Activated CD4-positive, alpha-beta T cell treated with anti-CD3 and anti-CD28 coated beads for 24 hours (primary cell): ENCODE results near the gene AUP1.
"Not testable (repeated sequence)": the region's sequence is repeated elsewhere in the genome, so short reads cannot be mapped to it uniquely, and the experiment has no call there.

Experiments used
- DNase-seq, 2 donors: peaks; one replicate each; pipeline ENCODE4 v3.0.0-alpha.2; 2020; ENCODE audit warnings: low read depth in 2 of 2

Gene AUP1

GRCh38 chr2:74529357-74530238 lies at the start of gene AUP1, which contains the start of gene HTRA2:
Gene AUP1, minus strand, starts transcription at chr2:74529706. Its CDS starts 77 bp downstream, at chr2:74529629.
Gene HTRA2, plus strand, starts transcription at chr2:74529933. Its CDS starts 74 bp downstream, at chr2:74530007.
- DNase-seq: peak; percentile 87 to 92

GRCh38 chr2:74578408-74578807 lies 48.9 kb upstream of the AUP1 start:
- no peak for DNase-seq

GRCh38 chr2:74577448-74577847 lies 47.9 kb upstream of the AUP1 start:
- no peak for DNase-seq

- no peak for DNase-seq
Measured at GRCh38 chr2:74576863-74577229, 47.3 kb upstream of the AUP1 start.

GRCh38 chr2:74576211-74576862 lies 46.8 kb upstream of the AUP1 start:
- DNase-seq: no peak

- no peak for DNase-seq
Measured at GRCh38 chr2:74575320-74575719, 45.8 kb upstream of the AUP1 start.

GRCh38 chr2:74573747-74574562 lies 44.4 kb upstream of the AUP1 start:
- DNase-seq: no peak

GRCh38 chr2:74572178-74572925 lies 42.8 kb upstream of the AUP1 start:
- no peak for DNase-seq

GRCh38 chr2:74571058-74571457 lies 41.6 kb upstream of the AUP1 start:
- no peak for DNase-seq

- DNase-seq: no peak
Measured at GRCh38 chr2:74569686-74570085, 40.2 kb upstream of the AUP1 start.

GRCh38 chr2:74567881-74568280 lies 38.4 kb upstream of the AUP1 start:
- no peak for DNase-seq

- no peak for DNase-seq
Measured at GRCh38 chr2:74566754-74567085, 37.2 kb upstream of the AUP1 start.

- DNase-seq: no peak
Measured at GRCh38 chr2:74566076-74566753, 36.7 kb upstream of the AUP1 start.

GRCh38 chr2:74564222-74564621 lies 34.7 kb upstream of the AUP1 start:
- DNase-seq: no peak

- DNase-seq: no peak
Measured at GRCh38 chr2:74562126-74562775, 32.7 kb upstream of the AUP1 start.

- not testable (repeated sequence) for DNase-seq
Measured at GRCh38 chr2:74561022-74561421, 31.5 kb upstream of the AUP1 start.

- DNase-seq: no peak
Measured at GRCh38 chr2:74560591-74560990, 31.1 kb upstream of the AUP1 start.

- DNase-seq: no peak
Measured at GRCh38 chr2:74559912-74560311, 30.4 kb upstream of the AUP1 start.

GRCh38 chr2:74558284-74559230 lies 29.1 kb upstream of the AUP1 start:
- DNase-seq: no peak
